ENCODE results near the gene SKAP2.

- TF ChIP-seq POLR2A (IDR thresholded peaks at IDR 0.05; ENCODE audit: borderline replicate concordance, extremely low read depth, insufficient read depth, insufficient read length): no peak
- TF ChIP-seq, protein P1, sequence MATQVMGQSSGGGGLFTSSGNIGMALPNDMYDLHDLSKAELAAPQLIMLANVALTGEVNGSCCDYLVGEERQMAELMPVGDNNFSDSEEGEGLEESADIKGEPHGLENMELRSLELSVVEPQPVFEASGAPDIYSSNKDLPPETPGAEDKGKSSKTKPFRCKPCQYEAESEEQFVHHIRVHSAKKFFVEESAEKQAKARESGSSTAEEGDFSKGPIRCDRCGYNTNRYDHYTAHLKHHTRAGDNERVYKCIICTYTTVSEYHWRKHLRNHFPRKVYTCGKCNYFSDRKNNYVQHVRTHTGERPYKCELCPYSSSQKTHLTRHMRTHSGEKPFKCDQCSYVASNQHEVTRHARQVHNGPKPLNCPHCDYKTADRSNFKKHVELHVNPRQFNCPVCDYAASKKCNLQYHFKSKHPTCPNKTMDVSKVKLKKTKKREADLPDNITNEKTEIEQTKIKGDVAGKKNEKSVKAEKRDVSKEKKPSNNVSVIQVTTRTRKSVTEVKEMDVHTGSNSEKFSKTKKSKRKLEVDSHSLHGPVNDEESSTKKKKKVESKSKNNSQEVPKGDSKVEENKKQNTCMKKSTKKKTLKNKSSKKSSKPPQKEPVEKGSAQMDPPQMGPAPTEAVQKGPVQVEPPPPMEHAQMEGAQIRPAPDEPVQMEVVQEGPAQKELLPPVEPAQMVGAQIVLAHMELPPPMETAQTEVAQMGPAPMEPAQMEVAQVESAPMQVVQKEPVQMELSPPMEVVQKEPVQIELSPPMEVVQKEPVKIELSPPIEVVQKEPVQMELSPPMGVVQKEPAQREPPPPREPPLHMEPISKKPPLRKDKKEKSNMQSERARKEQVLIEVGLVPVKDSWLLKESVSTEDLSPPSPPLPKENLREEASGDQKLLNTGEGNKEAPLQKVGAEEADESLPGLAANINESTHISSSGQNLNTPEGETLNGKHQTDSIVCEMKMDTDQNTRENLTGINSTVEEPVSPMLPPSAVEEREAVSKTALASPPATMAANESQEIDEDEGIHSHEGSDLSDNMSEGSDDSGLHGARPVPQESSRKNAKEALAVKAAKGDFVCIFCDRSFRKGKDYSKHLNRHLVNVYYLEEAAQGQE (IDR thresholded peaks at IDR 0.05; ENCODE audit: low read depth): no peak
Observed at GRCh38 chr7:26843705-26844104, 20.7 kb downstream of the SKAP2 start.
